HL-60 (cell line): Measurements from ENCODE around the gene POU3F2.

Experiments
- POLR2AphosphoS5 ChIP-seq: IDR thresholded peaks from 2 replicates; pipeline ENCODE4 v1.6.1; 2012; ENCODE audit warnings: low read depth
- TF ChIP-seq, protein P1 (sequence below): IDR thresholded peaks from one replicate; pipeline ENCODE4 v1.5.1; 2011; ENCODE audit warnings: low read length, control low read depth, inconsistent platforms; ENCODE audit not compliant: insufficient read depth

DNA sequence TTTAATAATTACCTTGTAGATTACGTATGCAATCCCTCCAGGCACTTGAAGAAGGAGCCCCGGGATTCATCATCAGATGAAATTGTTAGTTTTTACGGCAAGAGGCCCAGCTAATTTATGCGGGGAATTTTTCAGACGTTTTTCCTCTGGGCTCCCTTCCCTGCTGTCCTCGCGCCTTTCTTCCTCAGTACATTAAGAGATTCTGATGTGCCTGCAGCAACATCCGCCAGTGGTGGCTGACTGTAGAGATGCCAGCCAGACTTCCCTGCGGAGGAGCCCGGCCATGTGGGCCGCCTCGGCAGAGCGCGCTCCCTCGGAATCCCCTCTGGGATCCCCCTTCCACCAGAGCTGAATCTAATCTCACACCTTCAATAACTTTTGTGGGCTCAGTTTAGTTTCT, 46.4 kb upstream of the POU3F2 start:
- TF ChIP-seq, protein P1, sequence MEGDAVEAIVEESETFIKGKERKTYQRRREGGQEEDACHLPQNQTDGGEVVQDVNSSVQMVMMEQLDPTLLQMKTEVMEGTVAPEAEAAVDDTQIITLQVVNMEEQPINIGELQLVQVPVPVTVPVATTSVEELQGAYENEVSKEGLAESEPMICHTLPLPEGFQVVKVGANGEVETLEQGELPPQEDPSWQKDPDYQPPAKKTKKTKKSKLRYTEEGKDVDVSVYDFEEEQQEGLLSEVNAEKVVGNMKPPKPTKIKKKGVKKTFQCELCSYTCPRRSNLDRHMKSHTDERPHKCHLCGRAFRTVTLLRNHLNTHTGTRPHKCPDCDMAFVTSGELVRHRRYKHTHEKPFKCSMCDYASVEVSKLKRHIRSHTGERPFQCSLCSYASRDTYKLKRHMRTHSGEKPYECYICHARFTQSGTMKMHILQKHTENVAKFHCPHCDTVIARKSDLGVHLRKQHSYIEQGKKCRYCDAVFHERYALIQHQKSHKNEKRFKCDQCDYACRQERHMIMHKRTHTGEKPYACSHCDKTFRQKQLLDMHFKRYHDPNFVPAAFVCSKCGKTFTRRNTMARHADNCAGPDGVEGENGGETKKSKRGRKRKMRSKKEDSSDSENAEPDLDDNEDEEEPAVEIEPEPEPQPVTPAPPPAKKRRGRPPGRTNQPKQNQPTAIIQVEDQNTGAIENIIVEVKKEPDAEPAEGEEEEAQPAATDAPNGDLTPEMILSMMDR = no peak
- no peak for TF ChIP-seq POLR2AphosphoS5
